ENCODE measurements around the gene CBX4.

CBX4 gene

GRCh38 chr17:79875511-79875910 lies 36.3 kb upstream of the CBX4 start:
- Histone ChIP-seq H3K27ac (no peak overlapping the region), H3K4me3 (no peak overlapping the region)
- DNase-seq (ENCODE audit: low spot score): no peak
- no peak for TF ChIP-seq CTCF (IDR thresholded peaks at IDR 0.05)

GRCh38 chr17:79874329-79874981 lies 35.2 kb upstream of the CBX4 start:
- no peak for TF ChIP-seq CTCF (IDR thresholded peaks at IDR 0.05)
- Histone ChIP-seq H3K4me3 (no peak overlapping the region), H3K27ac (no peak overlapping the region)
- no peak for DNase-seq (ENCODE audit: low spot score)

DNA sequence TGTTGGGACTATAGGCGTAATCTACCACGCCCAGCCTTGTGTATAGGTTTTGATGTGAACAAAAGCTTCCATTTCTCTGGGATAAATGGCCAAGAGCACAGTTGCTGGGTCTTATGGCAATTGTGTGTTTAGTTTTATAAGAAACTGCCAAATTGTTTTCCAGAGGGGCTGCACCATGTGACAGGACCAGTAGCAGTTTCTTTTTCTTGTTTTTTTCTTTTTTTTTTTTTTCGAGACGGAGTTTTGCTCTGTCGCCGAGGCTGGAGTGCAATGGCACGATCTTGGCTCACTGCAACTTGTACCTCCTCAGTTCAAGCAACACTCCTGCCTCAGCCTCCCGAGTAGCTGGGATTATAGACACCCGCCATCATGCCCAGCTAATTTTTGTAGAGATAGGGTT lies 34.3 kb upstream of the CBX4 start:
- Histone ChIP-seq H3K4me3 (no peak overlapping the region), H3K27ac (no peak overlapping the region)
- TF ChIP-seq CTCF (IDR thresholded peaks at IDR 0.05): no peak
- DNase-seq (ENCODE audit: low spot score): no peak

- Histone ChIP-seq H3K4me3 (no peak overlapping the region), H3K27ac (no peak overlapping the region)
- no peak for TF ChIP-seq CTCF (IDR thresholded peaks at IDR 0.05)
- DNase-seq (ENCODE audit: low spot score): no peak
These were observed 33.5 kb upstream of the CBX4 start for GRCh38 chr17:79872762-79873161.

- DNase-seq (ENCODE audit: low spot score): no peak
- no peak overlapping the region for H3K4me3 ChIP-seq
- no peak overlapping the region for H3K27ac ChIP-seq
- no peak for TF ChIP-seq CTCF (IDR thresholded peaks at IDR 0.05)
These were observed 31.9 kb upstream of the CBX4 start for GRCh38 chr17:79871131-79871530.

DNA sequence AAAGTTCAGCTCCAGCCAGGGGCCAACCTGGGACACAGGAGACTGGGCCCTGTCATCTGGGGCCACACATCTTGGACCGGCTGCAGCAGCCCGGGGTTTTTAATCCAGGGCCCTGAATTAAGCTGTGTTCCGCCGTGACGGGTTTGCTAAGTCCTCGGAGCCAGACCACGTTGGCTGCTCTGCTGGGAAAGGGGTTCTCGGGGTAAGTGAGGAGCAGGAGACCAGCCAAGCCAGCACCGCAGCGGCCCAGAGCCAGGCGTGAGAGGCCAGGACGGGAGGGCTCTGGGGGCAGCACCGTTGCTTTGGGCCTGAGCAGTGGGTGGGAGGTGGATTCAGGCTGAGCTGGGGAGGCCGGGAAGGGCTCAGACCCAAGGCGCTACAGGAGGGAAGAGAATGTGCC lies 31.3 kb upstream of the CBX4 start:
- H3K4me3 ChIP-seq: no peak overlapping the region
- TF ChIP-seq CTCF (IDR thresholded peaks at IDR 0.05): no peak
- H3K27ac ChIP-seq: no peak overlapping the region
- DNase-seq (ENCODE audit: low spot score): no peak

GRCh38 chr17:79866791-79867518 lies 27.7 kb upstream of the CBX4 start:
- Histone ChIP-seq H3K27ac (no peak overlapping the region), H3K4me3 (no peak overlapping the region)
- no peak for TF ChIP-seq CTCF (IDR thresholded peaks at IDR 0.05)
- DNase-seq (ENCODE audit: low spot score): no peak

Data from coronary artery (tissue), 2 donors.